T-helper 22 cell (primary cell): ENCODE data around the gene PKIG.
"Not testable (repeated sequence)": the region's sequence is repeated elsewhere in the genome, so short reads cannot be mapped to it uniquely, and the experiment has no call there.

ENCODE experiments used
- DNase-seq: peaks from one replicate; pipeline ENCODE4 v3.0.0-alpha.2; 2020; ENCODE audit warnings: low read depth

PKIG gene

DNA sequence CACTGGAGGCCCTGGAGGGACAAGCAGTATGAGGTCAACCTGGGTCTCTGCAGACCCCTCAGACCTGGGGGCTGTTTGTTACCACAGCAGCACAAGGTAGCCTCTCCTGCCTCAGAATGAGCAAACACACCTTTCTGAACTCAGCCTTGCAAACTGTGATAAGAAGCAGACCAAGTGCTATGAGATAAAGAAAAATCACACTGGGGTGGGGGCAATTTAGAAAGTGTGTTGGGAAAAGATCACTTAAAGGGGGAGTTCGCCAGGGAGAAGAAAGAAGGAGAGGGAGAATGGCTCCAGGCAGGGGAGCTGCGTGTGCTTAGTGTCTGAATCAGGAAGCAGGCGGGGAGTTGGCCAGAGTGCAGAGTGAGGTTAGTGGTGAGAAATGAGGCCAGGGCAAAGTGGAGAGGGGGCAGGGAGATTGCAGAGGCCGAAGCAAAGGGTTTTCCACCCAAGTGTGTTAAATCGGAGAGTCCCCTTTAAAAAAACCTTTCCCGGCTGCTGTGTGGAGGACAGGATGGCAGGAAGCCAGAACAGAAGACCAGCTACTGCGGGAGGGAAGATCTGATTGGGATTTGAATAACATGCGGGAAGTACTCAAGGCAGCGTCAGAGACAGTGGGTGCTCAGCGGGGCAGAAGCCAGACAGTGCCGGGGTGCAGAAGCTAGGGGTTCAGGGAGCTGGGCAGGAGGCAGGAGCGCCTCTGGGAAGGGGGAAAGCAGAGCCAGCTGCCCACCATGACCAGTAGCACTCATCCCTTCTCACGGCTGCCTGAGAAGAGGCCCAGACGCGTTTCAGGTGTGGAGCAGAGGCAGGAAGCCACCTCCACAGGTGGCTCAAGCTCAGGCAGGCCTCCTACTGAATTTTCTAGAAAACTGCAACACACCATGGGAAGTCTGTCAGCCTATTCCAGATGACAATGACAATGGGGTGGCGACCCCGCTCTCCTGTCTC lies 60.1 kb downstream of the PKIG start:
- DNase-seq = no peak

DNA sequence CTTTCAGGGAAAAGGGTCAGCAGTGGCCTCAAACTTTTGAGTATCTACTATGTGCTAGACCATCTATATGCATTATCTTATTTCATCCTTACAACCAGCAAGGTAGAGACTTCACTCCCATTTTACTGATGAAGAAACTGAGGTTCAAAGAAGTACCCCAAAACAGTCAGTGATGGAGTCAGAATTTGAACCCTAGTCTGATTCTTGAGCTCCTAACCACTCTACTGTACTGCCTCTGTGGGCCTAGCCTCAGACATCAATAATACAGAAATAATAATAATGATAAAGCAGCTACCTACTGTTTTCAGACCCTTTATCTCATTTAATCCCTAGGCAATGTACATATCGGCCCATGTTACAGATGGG lies 60.8 kb downstream of the PKIG start:
- DNase-seq = no peak

DNA sequence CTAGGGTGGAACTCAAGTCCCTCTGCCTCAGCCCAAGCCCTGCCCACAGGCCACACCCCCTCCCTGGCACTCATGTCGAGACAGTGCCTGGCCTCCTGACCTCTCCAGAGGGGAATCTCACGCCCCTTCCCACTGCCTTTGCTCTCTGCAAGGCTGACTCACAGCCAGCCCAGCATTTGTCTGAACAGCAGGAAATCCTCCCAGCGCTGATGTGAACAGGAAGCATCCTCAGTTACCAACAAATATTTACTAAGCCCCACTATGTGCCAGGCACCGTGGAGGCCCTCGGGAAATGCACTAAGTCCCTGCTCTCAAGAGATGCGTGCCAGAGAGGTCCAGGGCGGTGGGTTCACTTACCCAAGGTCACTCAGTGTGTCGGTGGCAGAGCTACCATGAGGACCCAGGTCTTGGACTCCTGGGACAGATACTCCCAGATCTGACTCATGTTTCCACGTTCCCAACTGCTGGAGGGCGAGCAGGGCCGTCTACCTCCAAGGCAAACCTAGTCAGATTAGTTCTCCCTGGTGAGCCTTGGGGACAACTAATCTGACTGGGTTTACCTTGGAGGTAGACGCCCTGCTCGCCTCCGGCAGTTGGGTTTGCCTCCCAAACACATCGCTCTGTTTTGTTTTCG lies 61.3 kb downstream of the PKIG start:
- DNase-seq = peak; percentile 66

DNA sequence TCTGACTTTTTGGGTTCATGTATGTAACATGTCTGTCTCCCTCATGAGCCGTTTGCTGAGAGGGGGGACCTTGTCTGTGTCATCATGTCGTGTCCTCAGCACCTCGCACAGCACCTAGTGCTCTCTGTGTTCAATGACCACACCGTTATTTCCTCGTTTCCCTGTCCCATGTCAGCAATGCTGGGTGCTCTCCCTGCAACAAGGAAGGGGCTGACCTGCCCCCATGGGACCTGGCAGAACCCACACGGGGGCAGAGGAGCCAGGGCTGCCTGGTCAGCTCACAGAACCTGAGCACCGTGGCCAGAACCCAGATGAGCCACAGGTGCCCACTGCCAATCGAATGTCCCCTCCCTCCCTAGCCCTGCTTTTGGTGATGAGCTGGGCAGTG lies 61.8 kb downstream of the PKIG start:
- no peak for DNase-seq

DNA sequence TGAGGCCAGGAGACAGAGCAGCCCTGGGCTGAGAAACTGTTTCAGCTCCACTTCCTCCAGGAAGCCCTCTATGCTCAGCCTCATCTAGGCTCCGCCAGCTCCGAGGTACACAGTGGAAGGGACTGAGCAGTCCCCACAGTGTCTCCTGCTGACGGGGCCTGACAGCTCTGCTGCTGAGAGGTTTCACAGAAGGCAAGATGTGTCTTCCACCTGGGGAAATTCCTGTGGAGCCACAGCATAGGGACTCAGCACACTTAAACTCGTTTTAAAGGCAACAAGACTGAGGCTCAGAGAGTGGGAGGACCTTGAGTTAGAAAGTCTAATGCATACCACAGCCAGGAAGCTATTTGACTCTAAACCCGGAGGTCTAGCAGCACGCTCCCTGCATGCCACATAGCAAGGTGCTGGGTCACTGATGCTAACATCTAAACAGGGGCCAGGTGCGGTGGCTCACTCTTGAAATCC lies 62.3 kb downstream of the PKIG start:
- DNase-seq = peak; percentile 52

DNA sequence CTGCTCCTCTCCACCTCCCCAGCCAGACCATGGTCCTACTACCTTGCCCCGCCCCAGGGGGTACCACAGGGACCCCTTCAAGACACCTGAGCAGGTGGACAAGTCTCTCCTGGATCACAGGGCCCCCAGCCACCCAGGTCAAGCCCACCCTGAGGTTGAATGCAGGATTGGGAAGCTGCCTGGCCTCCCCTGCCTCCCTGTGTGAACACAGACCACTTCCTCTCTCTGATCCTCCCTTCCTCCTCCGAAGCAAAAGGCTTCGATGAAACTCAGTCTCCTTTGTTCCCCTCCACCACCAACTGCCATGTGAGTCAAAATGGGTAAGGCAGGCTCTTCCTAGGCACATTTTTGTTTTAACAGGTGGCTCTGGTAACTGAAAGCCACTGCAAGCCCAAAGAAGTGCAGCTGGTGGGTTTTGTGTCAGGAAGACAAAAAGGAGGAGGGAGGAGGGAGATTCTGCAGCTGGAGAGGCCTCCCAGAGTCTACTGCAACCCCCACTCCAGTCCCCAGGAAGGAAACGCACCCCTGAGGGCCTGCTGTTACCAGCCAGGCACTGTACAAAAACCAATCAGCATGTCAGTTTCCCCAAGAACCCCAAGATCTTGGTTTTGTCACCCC lies 63.8 kb downstream of the PKIG start:
- DNase-seq = no peak

DNA sequence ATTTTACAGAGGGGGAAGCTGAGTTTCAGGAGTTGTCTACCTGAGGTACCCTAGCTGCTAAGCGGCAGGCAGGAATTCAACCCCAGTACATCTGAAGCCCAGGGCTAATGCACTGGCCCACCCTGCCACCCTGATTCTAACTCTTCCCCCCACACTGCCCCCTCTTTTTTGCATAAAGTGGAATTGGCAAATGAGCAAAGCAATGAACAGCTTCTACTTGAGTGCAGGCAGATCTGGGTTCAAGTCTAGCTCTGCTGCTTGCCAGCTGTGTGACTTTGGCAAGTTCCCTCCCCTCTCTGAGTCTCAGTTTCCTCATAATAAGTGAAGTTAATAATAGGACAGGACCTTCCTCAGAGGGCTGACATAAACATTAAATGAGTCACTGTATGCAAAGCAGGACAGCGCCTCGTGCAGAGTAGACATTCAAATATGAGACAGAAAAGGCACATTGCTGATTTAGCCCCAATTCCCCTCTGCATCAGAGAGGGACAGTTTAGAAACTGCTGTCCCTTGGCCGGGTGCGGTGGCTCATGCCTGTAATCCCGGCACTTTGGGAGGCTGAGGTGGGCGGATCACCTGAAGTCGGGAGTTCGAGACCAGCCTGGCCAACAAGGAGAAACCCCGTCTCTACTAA lies 64.4 kb downstream of the PKIG start:
- DNase-seq = no peak

DNA sequence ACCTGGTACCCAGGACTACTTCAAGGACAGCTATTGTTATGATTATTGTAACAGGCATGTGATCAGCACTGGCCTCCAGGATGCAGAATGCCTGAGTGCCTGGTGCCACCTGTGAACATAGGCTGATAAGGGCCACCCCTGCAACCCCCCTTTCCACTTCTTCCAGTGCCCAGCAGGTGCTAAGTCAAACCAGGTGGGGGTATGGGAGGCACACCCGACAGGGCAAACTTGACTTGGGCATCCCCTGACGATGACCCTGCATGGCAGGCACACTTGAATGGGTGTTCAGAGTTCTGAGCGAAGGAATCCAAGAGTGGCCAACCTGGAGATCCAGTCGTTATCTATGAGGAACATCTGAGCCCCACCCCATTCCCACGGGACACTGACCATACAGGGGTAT lies 65.7 kb downstream of the PKIG start:
- DNase-seq = no peak

DNA sequence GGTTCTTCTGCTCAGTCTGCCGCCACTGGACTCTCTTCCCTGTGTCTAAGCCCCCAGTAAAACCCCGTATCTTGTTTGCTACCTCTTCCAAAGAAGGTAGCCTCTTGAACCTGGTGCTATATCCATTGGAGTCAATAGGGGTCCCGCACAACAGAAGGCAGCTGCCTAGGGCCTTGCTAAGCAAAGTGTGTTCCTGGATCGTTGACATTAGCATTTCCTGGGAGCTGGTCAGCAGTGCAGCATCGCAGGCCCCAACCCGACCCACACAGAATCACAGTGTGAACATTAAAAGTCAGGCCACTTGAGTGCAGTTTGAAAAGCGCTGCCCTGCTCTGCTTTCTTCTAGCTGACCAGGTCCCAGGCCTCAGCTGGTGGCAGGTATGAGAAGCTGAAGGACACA lies 66.2 kb downstream of the PKIG start:
- no peak for DNase-seq

DNA sequence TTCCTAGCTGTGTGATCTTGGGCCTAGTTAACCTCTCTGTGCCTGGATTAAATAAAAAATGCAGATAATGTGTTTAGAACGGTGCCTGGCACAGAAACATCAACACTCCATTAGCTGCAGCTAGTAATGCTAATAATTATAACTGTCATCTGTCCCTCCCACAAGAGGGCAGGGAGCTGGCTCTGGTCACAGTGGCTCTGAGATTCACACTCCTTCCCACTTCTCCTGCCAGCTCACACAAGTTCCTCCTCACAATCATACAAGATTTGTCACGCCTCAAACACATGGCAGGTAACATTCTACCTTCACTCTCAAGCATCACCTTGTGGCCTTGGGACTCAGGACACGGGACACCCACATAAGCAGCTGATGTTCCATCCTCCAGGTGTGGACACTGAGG lies 66.7 kb downstream of the PKIG start:
- DNase-seq = no peak

DNA sequence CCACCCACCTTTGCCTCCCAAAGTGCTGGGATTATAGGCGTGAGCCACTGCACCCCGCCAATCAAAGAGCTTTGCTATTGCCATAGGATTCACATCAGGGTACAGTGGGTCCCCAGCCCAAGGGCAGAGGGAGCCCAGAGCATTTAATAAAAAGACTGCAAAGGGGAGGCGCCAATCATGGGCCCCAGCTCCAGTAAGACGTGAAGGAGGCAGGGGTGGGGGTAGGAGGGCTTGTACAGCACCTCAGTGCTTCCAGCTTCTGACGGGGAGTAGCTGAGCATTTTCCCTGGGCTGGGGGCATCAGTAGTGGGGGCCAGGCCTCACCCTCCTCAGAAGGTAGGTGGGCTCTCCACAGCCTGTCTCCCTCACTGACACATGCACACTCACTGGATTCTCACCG lies 67.6 kb downstream of the PKIG start:
- DNase-seq = no peak

DNA sequence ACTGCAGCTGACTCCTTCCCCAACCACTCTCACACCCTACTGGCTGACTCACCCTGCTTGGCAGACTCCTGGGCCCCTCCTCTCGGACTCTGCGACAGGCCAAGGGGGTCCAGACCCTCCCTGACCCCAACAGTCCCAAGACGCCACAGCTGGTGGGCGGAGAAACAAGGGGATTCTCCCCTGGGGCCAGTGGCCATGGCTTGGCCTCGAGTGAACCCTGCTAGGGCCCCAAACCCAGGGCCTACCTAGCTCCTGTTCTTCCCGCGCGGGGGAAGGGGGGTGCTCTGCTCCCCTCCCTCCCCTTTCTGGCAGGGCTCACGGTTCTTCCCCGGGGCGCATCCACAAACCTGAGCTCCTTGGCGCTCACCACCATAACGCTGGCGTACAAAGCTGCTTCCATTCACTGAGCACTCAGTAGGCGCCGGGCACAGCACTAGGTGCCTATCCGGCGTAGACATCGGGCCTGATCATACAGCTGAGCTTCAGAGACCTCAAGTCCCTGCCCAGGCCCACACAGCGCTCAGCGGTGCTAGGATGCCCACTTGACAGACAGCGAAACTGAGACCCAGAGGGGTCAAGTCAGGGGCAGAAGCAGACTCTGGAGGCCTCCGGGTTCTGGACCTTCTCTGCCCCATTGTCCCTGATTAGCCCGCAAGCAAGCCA lies 68.5 kb downstream of the PKIG start:
- no peak for DNase-seq

DNA sequence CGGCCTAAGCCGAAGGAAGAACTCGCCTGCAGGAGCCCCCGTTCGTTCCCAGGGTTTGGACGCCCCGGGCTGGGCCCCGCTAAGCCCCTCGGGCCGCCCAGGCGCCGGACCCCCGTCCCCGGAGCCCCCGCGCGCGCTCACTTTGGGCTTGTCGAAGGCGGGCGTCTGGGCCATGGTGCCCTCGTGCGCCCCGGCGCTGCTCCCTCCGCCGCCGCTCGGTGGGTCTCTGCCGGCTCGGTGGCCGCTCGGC lies 69.0 kb downstream of the PKIG start:
- no peak for DNase-seq

DNA sequence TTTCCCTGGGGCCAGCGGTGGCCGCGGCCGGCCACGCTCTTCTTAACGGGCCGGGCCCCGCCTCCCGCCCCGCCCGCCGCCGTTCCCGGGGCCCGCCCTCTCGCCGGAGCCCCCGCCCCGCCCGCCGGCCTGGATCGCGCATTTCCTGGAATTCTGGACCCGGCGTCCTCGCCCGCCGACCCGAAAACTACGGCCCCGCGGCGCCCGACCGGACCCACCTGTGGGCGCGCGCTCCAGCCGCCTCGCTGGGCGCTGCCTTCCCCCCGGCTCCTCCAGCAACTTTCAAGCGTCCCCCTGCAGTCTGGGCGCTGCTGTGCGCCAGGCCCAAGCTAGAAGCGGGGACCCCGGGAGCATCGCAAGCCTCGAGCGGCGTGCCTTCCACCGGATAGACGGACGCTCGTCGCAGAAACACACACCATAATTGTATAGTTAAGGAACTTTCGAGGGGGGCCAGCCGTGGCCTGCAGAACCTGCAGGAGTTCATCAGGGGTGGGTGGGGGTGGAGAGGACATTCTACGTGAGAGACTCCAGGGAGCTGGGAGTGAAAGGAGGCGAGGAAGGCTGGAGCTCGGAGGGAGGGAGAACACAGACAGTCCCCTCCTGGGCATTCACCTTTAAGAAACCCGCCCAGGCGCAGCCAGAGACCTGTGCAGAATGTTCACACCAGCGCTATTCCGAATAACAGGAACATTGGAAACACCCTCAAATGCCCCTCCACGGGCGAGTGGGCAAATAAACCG lies 69.5 kb downstream of the PKIG start, which contains the start of gene ADA:
Gene ADA (minus strand): TSS at position 16 of the 740 bp plus-strand sequence. CDS start 92 bp downstream, outside the sequence.
- DNase-seq = peak; percentile 34

DNA sequence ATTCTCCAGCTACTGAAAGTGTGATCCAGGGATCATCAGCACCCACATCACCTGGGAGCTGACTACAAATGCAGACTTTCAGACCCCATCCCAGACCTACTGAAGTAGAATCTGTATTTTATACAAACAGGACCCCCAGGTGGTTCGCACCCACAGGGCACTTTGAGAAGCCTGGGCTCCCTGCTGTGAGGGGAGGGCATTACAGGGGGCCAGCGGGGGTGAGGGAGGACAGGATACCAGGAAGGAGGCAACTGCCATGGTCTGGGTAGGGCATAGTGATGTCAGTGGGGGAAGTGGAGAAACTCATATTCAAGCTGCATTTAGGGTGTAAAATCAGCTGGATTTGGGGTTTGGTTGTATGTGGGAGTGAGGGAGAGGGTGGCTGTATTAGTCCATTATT lies 71.2 kb downstream of the PKIG start:
- DNase-seq = no peak

DNA sequence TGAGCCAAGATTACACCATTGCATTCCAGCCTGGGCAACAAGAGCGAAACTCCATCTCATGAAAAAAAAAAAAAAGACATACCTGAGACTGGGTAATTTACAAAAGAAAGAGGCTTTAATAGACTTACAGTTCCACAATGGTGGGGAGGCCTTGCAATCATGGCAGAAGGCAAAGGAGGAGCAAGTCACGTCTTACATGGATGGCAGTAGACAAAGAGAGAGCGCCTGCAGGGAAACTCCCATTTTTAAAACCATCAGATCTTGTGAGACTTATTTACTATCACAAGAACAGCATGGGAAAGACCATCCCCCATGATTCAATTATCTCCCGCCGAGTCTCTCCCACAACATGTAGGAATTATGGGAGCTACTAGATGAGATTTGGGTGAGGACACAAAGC lies 71.8 kb downstream of the PKIG start:
- not testable (repeated sequence) for DNase-seq

DNA sequence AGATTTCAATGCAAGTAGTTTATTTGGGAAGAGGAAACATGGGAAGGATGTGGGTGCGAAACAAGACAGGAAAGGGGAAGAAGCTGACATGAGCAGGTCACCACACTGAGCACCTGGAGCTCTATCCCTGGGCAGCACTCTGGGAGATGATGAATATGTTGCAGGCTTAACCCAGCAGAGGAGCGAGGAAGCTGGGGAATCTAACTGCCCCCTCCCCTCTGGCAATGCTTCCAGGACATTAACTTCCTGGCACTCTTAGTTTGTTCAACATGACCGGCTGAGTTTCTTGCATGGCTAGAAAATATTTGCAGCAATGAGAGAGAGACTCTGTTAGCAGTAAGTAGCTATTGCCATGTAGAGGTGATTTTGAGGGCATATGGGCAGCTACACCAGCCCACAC lies 74.1 kb downstream of the PKIG start:
- no peak for DNase-seq

DNA sequence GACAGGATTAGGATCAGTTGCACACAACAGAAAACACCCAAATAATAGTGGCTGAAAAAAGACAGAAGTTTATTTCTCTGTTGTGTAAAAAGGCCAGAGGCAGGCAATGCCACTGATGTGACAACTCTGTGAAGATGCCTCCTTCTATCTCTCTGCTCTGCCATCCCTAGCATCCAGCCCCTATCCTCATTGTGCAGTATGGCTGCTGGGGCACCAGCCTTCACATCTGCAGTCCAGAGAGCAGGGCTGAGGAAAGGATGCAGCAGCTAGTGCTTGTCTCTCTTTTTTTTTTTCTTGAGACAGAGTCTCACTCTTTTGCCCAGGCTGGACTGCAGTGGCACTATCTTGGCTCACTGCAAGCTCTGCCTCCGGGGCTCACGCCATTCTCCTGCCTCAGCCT lies 75.5 kb downstream of the PKIG start:
- no peak for DNase-seq

DNA sequence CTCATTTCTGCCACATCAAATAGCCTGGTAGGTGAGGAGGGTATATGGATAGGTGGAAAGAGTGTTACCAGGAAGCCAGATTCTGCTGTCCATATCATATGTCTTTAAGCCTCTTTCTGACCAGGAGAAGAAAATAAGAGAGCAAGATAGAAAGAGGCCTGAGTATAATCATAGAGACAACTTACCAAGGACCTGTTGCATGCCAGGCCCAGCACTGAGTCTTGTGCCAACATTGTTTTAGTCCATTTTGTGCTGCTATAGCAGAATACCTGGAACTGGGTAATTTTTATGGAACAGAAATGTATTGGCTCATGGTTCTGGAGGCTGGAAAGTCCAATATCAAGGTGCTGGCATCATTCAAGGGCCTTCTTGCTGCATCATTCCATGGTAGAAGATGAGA lies 76.4 kb downstream of the PKIG start:
- DNase-seq = no peak

DNA sequence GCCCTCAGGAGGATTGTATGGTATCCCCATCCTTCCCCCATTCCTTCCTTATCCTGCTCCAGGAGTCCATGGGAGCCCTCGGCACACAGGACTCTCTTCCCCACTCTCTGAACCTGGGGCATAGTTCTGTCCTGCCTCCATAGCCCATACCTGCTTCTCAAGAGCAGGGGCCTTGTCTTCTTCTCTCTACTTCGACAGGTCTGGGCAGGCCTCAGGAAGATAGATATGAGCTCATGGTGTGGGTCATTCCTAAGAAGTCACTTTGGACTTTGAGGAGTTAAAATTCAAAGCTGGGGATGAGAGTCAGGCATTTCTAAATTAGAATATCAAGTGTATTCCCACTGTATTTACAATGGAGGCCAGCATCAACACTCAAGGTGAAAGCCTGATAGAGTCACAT lies 77.6 kb downstream of the PKIG start:
- DNase-seq = no peak

DNA sequence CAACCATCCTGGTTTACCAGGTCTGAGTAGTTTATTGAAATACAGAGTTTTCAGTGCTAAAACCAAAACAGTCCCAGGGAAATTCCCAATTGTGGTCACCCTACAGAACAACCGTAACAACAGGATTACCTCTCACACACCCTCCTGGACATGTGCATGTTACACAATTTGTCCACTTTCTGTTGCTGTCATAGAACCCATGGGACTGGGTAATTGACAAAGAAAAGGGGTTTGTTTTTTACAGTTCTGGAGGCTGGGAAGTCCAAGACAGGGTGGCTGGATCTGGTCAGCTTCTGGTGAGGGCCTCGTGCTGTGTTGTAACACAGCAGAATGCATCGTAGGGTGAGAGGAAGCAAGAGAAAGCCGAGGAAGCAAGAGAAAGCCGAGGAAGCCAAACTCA lies 78.2 kb downstream of the PKIG start:
- DNase-seq = no peak

DNA sequence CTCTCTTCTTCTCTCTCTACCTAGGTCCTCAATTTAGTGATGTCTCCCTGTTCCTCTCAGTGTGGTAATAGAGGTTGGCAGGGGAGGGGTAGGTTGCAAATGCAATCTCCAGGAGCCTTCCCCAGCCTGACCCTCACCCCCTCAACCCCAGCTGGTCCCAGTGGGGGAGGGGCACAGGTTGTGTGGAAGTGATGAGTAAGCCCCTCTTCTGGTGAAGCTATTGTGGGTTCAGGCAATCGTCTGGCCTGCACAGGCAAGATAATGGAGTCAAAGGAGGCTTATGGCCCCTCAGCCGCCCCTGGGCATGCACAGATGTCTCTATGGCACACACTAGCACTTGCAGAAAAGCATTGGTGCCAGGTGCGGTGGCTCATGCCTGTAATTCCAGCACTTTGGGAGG lies 79.9 kb downstream of the PKIG start:
- DNase-seq = no peak
